ENCODE data around the gene IER3IP1. TPM values are rescaled to one million over a fixed set of nuclear protein-coding genes. Genes with fewer than 3 reads are reported as not detected.

The IER3IP1 gene
- total and polyA plus RNA-seq, 2 of the 13 experiments (the other 11 are each of a cell fraction or from before 2014, with no cell fraction given), result 18.7 to 26.1 TPM

DNA sequence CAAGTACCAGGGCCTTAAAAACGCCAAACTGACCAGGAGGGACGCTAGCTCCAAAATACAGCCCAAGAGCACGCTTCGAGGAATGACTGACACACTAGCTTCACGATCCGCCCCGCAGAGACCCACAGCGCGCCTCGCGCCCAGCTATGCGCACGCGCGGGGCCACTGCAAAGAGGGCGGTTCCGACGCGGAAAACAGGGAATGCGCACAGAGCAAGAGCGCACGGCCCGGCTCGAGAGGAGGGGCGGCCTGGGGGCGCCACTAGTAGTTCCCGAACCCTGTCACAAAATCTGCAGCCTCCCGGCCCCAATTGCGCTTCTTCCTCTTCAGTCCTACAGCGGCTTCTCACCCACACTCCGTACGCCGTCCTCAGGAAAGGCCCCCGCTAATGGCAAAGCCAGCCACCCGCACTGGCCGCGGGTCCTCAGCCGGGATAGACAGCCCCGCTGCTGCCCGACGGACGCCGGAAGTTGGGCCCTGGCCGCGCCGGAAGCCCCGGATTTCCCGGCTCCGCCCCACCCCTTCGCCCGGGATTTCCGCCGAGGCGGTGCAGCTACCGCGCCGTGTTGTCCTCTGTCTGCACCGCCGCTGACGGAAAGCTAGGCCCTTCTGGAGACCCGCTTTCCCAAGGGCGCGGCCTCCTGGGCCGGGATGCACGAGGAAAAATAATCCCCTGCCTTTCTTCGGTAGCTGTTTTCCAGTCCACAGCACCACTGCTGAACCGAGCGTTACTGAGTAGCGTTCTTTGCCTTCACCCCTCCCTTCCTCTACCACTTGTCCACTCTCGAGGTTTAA is 25.9 kb downstream of the IER3IP1 start, which contains the start of gene HDHD2 (continued):
- TF ChIP-seq, protein P1, sequence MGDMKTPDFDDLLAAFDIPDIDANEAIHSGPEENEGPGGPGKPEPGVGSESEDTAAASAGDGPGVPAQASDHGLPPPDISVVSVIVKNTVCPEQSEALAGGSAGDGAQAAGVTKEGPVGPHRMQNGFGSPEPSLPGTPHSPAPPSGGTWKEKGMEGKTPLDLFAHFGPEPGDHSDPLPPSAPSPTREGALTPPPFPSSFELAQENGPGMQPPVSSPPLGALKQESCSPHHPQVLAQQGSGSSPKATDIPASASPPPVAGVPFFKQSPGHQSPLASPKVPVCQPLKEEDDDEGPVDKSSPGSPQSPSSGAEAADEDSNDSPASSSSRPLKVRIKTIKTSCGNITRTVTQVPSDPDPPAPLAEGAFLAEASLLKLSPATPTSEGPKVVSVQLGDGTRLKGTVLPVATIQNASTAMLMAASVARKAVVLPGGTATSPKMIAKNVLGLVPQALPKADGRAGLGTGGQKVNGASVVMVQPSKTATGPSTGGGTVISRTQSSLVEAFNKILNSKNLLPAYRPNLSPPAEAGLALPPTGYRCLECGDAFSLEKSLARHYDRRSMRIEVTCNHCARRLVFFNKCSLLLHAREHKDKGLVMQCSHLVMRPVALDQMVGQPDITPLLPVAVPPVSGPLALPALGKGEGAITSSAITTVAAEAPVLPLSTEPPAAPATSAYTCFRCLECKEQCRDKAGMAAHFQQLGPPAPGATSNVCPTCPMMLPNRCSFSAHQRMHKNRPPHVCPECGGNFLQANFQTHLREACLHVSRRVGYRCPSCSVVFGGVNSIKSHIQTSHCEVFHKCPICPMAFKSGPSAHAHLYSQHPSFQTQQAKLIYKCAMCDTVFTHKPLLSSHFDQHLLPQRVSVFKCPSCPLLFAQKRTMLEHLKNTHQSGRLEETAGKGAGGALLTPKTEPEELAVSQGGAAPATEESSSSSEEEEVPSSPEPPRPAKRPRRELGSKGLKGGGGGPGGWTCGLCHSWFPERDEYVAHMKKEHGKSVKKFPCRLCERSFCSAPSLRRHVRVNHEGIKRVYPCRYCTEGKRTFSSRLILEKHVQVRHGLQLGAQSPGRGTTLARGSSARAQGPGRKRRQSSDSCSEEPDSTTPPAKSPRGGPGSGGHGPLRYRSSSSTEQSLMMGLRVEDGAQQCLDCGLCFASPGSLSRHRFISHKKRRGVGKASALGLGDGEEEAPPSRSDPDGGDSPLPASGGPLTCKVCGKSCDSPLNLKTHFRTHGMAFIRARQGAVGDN (CRISPR knock-in tag; IDR thresholded peaks at IDR 0.05), result peak; percentile 97
- no peak for TF ChIP-seq ZNF557 (CRISPR knock-in tag; IDR thresholded peaks at IDR 0.05)
- TF ChIP-seq ZNF792 (CRISPR knock-in tag; IDR thresholded peaks at IDR 0.05), result peak; percentile 54; the same call in 1 of the 2 replicates
- peak; percentile 74 for TF ChIP-seq HDAC1 (CRISPR knock-in tag; IDR thresholded peaks at IDR 0.05)
- TF ChIP-seq PHF20 (CRISPR knock-in tag; IDR thresholded peaks at IDR 0.05), result peak; percentile 90
- no peak for TF ChIP-seq ZBTB1 (CRISPR knock-in tag; IDR thresholded peaks at IDR 0.05; ENCODE audit: borderline replicate concordance)
- TF ChIP-seq ZNF281 (CRISPR knock-in tag; IDR thresholded peaks at IDR 0.05; ENCODE audit: borderline replicate concordance), result peak; percentile 10; the same call in 1 of the 2 replicates
- peak; percentile 88; the same call in 1 of the 2 replicates for TF ChIP-seq SNAI1 (CRISPR knock-in tag; IDR thresholded peaks at IDR 0.05; ENCODE audit: borderline replicate concordance)
- TF ChIP-seq ZBTB3 (CRISPR knock-in tag; IDR thresholded peaks at IDR 0.05; ENCODE audit: borderline replicate concordance, low read depth), result no peak
- peak; percentile 34; the same call in 1 of the 2 replicates for TF ChIP-seq GLI4 (CRISPR knock-in tag; IDR thresholded peaks at IDR 0.05; ENCODE audit: borderline replicate concordance)
- peak; percentile 73 for TF ChIP-seq UBTF (CRISPR knock-in tag; IDR thresholded peaks at IDR 0.05)
- peak; percentile 56; the same call in 1 of the 2 replicates for TF ChIP-seq HOXD1 (CRISPR knock-in tag; IDR thresholded peaks at IDR 0.05)
- TF ChIP-seq PCBP1 (IDR thresholded peaks at IDR 0.05; ENCODE audit: borderline replicate concordance, low read depth, low read length), result peak; percentile 51; the same call in 1 of the 2 replicates
- TF ChIP-seq SRF (IDR thresholded peaks at IDR 0.05; ENCODE audit: low read depth, low read length), result no peak
- TF ChIP-seq GTF2F1 (IDR thresholded peaks at IDR 0.05; ENCODE audit: low read length), result no peak
- TF ChIP-seq MBNL3 (CRISPR knock-in tag; conservative IDR thresholded peaks at IDR 0.05), result no peak
